RWPE2 (cell line): ENCODE data around the gene RBM20.

Experiments
- ATAC-seq: fragments of 200-7000 bp; cut with Tn5 transposase; 3 replicates; pipeline ENCODE4 v1.9.1; 2021; ENCODE audit warnings: low read depth
- DNase-seq: peaks from one replicate; pipeline ENCODE4 v3.0.0-alpha.2; 2020; ENCODE audit warnings: low spot score
- H3K27ac ChIP-seq: fragments of 450-650 bp; 2 replicates; pipeline ENCODE4 v1.5.1; 2017; ENCODE audit warnings: mild to moderate bottlenecking; ENCODE audit not compliant: poor library complexity, severe bottlenecking
- H3K27me3 ChIP-seq: fragments of 250-450 bp; sonication (Bioruptor Pico); 2 replicates; pipeline ENCODE4 v1.5.1; 2021; ENCODE audit warnings: mild to moderate bottlenecking, moderate library complexity; ENCODE audit not compliant: insufficient read depth, poor library complexity, severe bottlenecking
- H3K36me3 ChIP-seq: fragments of 250-450 bp; sonication (Bioruptor Pico); 2 replicates; pipeline ENCODE4 v1.5.1; 2020; ENCODE audit warnings: low read depth, mild to moderate bottlenecking, moderate library complexity
- H3K4me1 ChIP-seq: fragments of 250-450 bp; sonication (Bioruptor Pico); 2 replicates; pipeline ENCODE4 v1.5.1; 2021; ENCODE audit warnings: mild to moderate bottlenecking, moderate library complexity; ENCODE audit not compliant: insufficient read depth, poor library complexity, severe bottlenecking
- H3K4me3 ChIP-seq: fragments of 250-450 bp; sonication (Bioruptor Pico); 2 replicates; pipeline ENCODE4 v1.5.1; 2021; ENCODE audit warnings: mild to moderate bottlenecking, moderate library complexity; ENCODE audit not compliant: severe bottlenecking
- H3K9me3 ChIP-seq: fragments of 250-450 bp; sonication (Bioruptor Pico); 2 replicates; pipeline ENCODE4 v1.5.1; 2021; ENCODE audit warnings: mild to moderate bottlenecking, moderate library complexity; ENCODE audit not compliant: severe bottlenecking
- CTCF ChIP-seq: fragments of 450-650 bp; IDR thresholded peaks from one replicate; pipeline ENCODE4 v1.5.1; 2017; ENCODE audit warnings: mild to moderate bottlenecking, moderate library complexity; ENCODE audit not compliant: poor library complexity, severe bottlenecking

The RBM20 gene

GRCh38 chr10:110887560-110887959, 243.4 kb downstream of the RBM20 start:
- DNase-seq (no peak), ATAC-seq (no peak)
- Histone ChIP-seq H3K9me3 (no peaks in the 10 kb centered on the region), H3K36me3 (peaks cover 86% of the 10 kb centered on the region), H3K27me3 (no peaks in the 10 kb centered on the region), H3K4me3 (no peak overlapping the region), H3K4me1 (no peaks in the 10 kb centered on the region), H3K27ac (no peak overlapping the region)
- no peak for TF ChIP-seq CTCF
